Thyroid gland (tissue), 4 donors: ENCODE results near the gene KCNJ10.

ENCODE experiments used
- CTCF ChIP-seq, 6 experiments: fragments of 200-600 bp in 3 of 6; fragments of 450-650 bp in 3 of 6; sonication (generic) in 3 of 6; IDR thresholded peaks; one replicate each; pipeline ENCODE4 v1.5.1; 2016 to 2019; ENCODE audit warnings: antibody characterized with exemption in 6 of 6, mild to moderate bottlenecking in 2 of 6, inconsistent platforms in 1 of 6, moderate library complexity in 1 of 6
- POLR2A ChIP-seq, 2 donors: fragments of 450-650 bp; IDR thresholded peaks; one replicate each; pipeline ENCODE4 v1.6.1; 2017; ENCODE audit warnings: antibody characterized with exemption in 2 of 2, mild to moderate bottlenecking in 2 of 2, moderate library complexity in 1 of 2

- TF ChIP-seq CTCF (IDR thresholded peaks at IDR 0.05) (no peak), POLR2A (IDR thresholded peaks at IDR 0.05) (no peak)
These were observed 80.0 kb downstream of the KCNJ10 start for GRCh38 chr1:159990005-159990404.
